ENCODE measurements around the gene SLC25A23.

DNA sequence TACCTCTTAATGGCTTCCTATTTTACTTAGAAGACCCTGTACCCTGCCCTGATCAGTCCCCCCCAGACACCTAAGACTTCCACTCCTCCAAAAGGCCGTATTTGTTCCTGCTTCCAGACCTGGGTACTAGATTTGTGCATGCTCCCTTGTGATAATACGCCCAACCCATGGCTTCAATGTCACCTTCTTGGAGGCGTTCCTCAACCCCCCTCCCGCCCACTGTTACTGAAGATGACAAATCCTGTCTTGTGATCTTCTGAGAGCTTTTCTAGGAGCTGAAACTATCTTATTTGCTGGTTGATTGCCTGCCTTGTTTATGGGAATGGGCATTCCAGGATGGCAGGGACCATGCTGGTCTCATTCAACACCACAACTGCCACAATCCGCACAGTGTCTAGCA lies 9.4 kb downstream of the SLC25A23 start:
- TF ChIP-seq, protein P1, sequence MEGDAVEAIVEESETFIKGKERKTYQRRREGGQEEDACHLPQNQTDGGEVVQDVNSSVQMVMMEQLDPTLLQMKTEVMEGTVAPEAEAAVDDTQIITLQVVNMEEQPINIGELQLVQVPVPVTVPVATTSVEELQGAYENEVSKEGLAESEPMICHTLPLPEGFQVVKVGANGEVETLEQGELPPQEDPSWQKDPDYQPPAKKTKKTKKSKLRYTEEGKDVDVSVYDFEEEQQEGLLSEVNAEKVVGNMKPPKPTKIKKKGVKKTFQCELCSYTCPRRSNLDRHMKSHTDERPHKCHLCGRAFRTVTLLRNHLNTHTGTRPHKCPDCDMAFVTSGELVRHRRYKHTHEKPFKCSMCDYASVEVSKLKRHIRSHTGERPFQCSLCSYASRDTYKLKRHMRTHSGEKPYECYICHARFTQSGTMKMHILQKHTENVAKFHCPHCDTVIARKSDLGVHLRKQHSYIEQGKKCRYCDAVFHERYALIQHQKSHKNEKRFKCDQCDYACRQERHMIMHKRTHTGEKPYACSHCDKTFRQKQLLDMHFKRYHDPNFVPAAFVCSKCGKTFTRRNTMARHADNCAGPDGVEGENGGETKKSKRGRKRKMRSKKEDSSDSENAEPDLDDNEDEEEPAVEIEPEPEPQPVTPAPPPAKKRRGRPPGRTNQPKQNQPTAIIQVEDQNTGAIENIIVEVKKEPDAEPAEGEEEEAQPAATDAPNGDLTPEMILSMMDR (IDR thresholded peaks at IDR 0.05 in 2 of 3, conservative IDR thresholded peaks at IDR 0.05 in 1 of 3; ENCODE audit: control insufficient read depth in 2 of 3, extremely low read depth in 1 of 3, insufficient read depth in 1 of 3, low read depth in 3 of 3, low read length in 3 of 3): no peak
- TF ChIP-seq EP300 (IDR thresholded peaks at IDR 0.05; ENCODE audit: borderline replicate concordance in 1 of 2, control insufficient read depth in 1 of 2, low read depth in 2 of 2, low read length in 2 of 2): no peak
- TF ChIP-seq POLR2A (IDR thresholded peaks at IDR 0.05; ENCODE audit: low read depth, low read length): no peak
- no peak for TF ChIP-seq SIN3A (IDR thresholded peaks at IDR 0.05; ENCODE audit: low read depth, low read length)
- no peak for TF ChIP-seq POLR2AphosphoS5 (IDR thresholded peaks at IDR 0.05; ENCODE audit: low read length)
- no peak for TF ChIP-seq YY1 (IDR thresholded peaks at IDR 0.05; ENCODE audit: low read depth, low read length)
- no peak for TF ChIP-seq TAF1 (IDR thresholded peaks at IDR 0.05; ENCODE audit: borderline replicate concordance, low read depth, low read length)
